Uterus (tissue), 2 donors: ENCODE results near the gene PSMD7.

ENCODE experiments used
- POLR2A ChIP-seq, 2 donors: fragments of 450-650 bp; IDR thresholded peaks; one replicate each; pipeline ENCODE4 v1.6.1; 2016; ENCODE audit warnings: antibody characterized with exemption in 2 of 2, mild to moderate bottlenecking in 1 of 2, moderate library complexity in 1 of 2
- TF ChIP-seq, protein P1 (sequence below), 4 experiments: fragments of 200-600 bp in 2 of 4; fragments of 450-650 bp in 2 of 4; sonication (generic) in 2 of 4; IDR thresholded peaks; one replicate each; pipeline ENCODE4 v1.5.1; 2016 to 2019; ENCODE audit warnings: antibody characterized with exemption in 4 of 4, mild to moderate bottlenecking in 2 of 4, moderate library complexity in 1 of 4

GRCh38 chr16:74283716-74284115, 12.9 kb upstream of the PSMD7 start:
- no peak for TF ChIP-seq POLR2A (IDR thresholded peaks at IDR 0.05)
- TF ChIP-seq, protein P1, sequence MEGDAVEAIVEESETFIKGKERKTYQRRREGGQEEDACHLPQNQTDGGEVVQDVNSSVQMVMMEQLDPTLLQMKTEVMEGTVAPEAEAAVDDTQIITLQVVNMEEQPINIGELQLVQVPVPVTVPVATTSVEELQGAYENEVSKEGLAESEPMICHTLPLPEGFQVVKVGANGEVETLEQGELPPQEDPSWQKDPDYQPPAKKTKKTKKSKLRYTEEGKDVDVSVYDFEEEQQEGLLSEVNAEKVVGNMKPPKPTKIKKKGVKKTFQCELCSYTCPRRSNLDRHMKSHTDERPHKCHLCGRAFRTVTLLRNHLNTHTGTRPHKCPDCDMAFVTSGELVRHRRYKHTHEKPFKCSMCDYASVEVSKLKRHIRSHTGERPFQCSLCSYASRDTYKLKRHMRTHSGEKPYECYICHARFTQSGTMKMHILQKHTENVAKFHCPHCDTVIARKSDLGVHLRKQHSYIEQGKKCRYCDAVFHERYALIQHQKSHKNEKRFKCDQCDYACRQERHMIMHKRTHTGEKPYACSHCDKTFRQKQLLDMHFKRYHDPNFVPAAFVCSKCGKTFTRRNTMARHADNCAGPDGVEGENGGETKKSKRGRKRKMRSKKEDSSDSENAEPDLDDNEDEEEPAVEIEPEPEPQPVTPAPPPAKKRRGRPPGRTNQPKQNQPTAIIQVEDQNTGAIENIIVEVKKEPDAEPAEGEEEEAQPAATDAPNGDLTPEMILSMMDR (IDR thresholded peaks at IDR 0.05), result no peak
